ENCODE measurements around the gene ACIN1.

ACIN1 gene

DNA sequence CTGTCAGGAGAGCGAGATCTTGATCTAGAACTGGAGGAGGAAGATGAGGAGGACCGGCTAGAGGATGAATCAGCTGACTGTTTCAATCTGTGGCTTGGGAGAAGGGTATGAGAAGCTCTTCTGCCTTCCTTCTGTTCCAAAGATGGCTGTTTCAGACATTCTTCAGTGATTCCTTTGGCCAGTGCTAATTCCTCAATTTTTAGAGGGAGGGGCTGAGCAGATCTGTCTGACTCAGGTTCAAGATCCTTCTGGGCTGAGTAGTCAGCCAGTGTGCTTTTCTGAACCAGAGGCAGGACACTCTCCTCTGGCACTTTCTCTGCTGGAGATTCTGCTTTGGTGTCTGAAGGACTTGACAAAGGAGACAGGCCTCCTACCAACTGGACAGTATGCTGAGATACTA lies 15.2 kb downstream of the ACIN1 start:
- no peak for FAIRE-seq

DNA sequence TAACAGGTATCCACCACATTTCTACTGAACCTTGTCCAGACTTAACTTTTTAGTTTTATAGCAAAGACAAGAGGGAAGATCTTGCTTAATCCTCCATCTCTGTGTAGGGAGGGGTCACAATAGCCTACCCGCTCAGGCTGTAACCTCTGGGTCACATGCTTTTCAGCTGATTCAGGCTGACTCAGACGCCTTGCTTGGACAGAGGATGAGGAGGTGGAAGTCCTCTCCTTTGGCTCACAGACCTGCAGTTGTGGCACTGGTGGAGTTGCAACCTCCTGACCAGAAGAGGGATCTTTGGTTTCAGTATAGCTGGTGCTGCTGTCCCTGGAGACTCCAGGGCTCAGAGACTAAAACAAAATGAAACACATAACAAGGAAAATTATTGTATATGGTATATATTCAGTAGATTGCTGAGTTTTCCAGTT lies 16.2 kb downstream of the ACIN1 start:
- FAIRE-seq = no peak

- FAIRE-seq = no peak
These were observed 17.0 kb downstream of the ACIN1 start for GRCh38 chr14:23077962-23078361.

DNA sequence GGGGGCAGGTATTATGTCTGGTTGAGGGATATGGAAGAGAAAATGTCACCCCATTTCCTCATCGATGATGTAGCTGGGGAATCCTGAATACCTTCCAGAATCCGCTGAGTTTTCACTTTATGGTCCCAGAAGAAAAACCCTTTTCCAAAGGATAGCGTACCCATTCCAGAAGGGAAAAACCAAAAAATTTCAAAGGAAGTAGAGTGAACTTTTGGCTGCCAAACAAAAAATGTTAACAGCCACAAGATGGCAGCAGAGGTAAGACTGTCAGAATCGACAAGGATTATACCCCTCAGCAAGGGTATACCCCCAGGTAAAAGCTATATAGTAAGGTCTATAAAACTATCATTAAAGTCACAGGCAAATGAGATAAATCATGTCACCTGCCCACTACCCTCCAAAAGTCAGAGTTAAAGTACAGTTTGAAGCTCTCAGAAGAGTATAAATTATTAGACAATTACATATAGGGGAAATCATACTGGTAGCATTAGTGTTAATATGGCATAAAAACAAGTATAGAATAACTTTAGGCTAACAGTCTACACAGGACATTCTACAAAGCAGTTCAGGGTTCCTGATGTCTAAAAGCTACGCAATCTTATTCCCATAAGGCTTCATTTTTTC lies 18.0 kb downstream of the ACIN1 start:
- no peak for FAIRE-seq

- FAIRE-seq = no peak
These were observed 20.0 kb downstream of the ACIN1 start for GRCh38 chr14:23074906-23075305.

GRCh38 chr14:23071921-23072539 lies 22.9 kb downstream of the ACIN1 start:
- FAIRE-seq = no peak

DNA sequence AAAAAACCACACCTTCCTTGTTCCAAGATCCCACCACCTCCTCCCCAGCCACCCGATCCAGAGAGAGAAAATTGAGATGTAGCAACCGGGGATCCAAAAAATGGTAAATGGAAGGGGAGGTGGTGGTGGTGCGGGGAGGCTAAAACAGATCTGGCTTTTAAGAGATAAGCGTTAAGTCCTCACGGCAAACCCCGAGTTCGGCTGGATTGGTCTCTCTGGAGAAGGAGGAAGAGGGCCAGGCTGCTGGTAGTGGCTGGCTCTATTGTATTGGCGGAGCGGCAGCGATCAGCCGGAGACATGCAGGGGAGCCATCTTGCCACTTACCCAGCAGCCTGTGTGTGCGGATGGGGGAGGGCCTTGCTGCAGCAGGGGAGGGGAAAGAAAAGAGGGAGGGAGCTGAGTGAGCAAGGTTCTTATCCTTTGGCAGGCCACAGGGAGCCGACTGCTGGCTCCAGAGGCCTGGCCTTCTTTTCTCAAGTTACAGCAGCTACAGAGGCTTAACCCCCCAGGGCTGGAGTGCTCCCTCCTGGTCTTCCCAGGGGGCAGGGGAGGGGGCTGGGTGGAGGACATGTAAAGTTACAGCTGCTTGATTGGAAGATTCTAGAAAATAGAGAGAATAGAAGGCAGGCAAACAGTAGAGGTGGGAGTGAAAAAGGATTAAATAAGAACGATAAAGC lies 23.6 kb downstream of the ACIN1 start:
- no peak for FAIRE-seq

GRCh38 chr14:23070262-23071129 lies 24.4 kb downstream of the ACIN1 start:
- no peak for FAIRE-seq

GRCh38 chr14:23069413-23069806 lies 25.5 kb downstream of the ACIN1 start:
- no peak for FAIRE-seq

- FAIRE-seq = peak; percentile 71
These were observed 26.0 kb downstream of the ACIN1 start for GRCh38 chr14:23068789-23069412.

- FAIRE-seq = no peak
These were observed 26.8 kb downstream of the ACIN1 start for GRCh38 chr14:23067847-23068788.

DNA sequence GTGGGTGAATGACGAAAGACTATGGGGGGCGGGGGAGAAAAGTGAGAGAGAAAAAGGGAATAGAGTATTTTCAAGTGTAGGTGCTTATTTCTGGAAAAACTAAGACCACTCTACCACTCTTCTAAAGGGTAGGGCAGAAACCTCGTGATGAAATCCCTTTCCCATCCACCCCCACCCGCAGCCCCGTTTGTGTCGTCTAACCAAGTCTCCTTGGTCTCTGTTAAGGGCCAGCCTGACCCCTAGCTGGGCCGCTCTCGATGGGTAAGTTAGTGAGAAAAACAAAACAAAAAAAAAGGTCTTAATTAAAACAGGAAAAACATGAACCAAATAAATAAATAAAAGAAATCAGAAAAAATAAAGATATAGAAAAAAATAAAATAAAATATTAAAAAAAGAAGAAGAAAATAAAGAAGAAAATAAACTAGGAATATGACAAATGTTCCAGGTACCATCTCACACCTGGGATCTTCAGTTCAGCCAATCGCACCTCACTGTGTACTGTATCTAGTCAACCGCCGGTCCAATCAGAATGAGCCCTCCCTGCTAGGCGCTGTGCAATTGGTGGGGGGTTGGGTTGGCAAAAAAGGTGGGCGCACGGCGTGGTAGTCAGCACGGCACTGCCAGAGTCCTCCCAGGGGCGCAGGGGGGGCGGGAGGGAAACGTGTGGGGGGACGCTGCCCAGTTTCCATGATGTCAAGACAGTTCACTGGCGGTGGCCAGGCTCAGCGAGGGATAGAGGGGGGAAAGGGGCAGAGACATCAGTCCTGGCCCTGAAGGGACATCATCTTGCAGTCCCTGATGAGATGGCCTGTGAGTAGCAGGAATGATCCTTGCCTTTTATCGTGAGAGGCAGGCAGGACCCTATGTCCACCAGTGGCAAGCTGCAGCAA lies 27.8 kb downstream of the ACIN1 start:
- no peak for FAIRE-seq

DNA sequence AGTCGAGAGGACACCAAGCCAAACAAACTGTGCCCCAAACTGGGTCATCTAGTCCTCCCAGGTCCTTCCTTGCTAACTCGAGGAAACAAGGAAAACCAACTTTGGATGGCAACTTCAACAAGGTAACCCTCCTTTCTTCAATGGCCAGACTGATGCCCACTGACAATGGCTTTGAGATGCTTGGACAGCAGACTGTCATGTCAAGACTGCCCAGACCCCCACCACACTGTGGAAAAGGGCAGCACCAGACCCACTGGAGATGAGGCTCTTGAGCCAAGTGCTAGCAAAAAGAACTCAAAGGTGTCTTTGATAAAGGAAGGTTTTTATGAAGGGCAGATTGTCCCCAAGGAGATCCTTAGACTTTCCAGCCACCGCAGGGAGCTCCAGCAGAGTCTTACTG lies 28.6 kb downstream of the ACIN1 start:
- no peak for FAIRE-seq

- FAIRE-seq = no peak
These were observed 31.3 kb downstream of the ACIN1 start for GRCh38 chr14:23063601-23064000.

GRCh38 chr14:23062002-23062401 lies 32.9 kb downstream of the ACIN1 start:
- FAIRE-seq = no peak

GRCh38 chr14:23060536-23061260 lies 34.2 kb downstream of the ACIN1 start:
- FAIRE-seq = no peak

- FAIRE-seq = no peak
These were observed 36.1 kb downstream of the ACIN1 start for GRCh38 chr14:23058654-23059504.

DNA sequence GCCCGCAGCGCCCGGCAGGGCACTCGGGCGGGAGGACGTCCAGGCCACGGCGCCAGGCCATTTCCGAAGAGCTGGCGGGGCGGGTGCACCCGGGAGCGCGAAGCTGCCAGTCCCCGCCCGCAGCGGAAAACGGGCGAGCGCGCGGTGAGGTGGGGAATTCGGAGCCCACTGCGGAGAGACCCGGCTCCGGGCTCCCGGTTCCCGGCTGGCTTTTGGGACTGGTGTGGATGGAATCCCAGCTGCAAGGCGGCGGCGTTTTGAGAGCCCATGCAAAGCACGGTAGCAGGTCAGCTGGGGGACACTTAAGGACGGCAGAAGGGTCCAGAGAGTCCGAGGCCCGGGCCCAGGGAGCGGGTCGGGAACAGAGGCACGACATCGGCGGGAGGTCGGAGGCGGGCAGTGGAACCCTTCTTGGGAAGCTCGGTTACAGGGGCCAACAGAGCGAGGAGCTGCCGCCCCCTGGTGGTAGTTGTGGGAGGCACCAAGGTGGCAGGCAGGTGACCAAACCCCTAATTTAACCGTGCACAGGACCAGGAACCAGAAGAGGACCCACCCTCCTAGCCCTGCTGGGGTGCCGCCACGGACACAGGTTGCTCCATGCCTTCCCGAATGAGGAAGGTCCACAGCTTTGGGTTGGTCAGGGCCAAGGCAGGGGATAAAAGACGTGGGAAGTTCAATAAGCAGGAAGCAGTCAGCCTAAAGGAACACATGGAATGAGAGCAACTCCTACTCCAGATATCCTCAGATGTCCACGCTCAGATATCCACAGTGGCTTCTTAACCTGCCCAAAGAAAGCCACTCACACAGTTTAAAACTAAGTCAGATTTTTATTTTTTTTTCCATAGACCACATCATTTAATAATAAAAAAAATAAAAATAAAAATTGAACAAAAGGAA lies 36.9 kb downstream of the ACIN1 start:
- FAIRE-seq = no peak

Measured in TTC549 (cell line).